Measurements from ENCODE around the gene MPG.
"Not testable (repeated sequence)": the region's sequence is repeated elsewhere in the genome, so short reads cannot be mapped to it uniquely, and the experiment has no call there.

MPG gene

DNA sequence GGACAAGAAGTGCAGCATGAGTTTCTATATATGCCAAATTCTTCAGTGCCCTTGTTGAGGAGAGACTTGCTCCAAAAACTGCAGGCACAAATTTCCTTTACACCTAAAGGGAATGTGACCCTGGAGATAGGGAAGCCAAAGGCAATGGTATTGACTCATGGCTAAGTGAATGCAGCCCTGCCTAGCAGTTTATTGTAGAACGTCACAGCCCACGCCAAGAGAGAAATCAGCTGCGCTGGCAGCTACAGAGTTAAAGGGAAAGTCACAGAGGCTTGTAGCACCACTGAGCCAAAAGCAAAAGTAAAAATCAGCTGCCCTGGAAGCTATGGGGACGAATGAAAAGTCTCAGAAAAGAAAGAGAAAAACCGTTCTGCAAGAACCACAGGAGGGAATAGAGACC, 34.7 kb upstream of the MPG start:
- TF ChIP-seq, protein P1, sequence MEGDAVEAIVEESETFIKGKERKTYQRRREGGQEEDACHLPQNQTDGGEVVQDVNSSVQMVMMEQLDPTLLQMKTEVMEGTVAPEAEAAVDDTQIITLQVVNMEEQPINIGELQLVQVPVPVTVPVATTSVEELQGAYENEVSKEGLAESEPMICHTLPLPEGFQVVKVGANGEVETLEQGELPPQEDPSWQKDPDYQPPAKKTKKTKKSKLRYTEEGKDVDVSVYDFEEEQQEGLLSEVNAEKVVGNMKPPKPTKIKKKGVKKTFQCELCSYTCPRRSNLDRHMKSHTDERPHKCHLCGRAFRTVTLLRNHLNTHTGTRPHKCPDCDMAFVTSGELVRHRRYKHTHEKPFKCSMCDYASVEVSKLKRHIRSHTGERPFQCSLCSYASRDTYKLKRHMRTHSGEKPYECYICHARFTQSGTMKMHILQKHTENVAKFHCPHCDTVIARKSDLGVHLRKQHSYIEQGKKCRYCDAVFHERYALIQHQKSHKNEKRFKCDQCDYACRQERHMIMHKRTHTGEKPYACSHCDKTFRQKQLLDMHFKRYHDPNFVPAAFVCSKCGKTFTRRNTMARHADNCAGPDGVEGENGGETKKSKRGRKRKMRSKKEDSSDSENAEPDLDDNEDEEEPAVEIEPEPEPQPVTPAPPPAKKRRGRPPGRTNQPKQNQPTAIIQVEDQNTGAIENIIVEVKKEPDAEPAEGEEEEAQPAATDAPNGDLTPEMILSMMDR (IDR thresholded peaks at IDR 0.05; ENCODE audit: low read length, missing control alignments), result no peak
- H3K4me3 ChIP-seq (replicated peaks; ENCODE audit: low read depth, low read length), result no peak overlapping the region
- no peak for DNase-seq (ENCODE audit: low read depth)

DNA sequence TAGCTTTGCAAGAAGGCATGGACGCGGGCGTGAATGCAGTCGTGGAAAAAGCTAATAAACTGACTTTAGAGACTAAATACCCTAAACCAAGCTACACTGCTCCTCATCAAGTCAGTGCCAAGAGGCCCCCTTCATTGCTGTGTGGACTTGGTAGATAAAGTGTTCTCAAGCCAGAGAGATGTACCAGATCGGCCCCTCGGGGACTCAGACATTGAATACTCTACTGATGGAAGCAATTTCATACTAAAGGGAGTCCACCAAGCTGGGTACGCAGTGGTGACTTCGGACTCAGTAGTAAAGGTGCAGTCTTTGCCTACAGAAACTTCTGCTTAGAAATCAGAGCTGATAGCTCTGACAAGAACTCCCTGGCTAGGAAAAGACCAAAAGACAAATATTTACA, 33.4 kb upstream of the MPG start:
- H3K4me3 ChIP-seq (replicated peaks; ENCODE audit: low read depth, low read length), result no peak overlapping the region
- DNase-seq (ENCODE audit: low read depth), result no peak
- TF ChIP-seq, protein P1 (IDR thresholded peaks at IDR 0.05; ENCODE audit: low read length, missing control alignments), result no peak

DNA sequence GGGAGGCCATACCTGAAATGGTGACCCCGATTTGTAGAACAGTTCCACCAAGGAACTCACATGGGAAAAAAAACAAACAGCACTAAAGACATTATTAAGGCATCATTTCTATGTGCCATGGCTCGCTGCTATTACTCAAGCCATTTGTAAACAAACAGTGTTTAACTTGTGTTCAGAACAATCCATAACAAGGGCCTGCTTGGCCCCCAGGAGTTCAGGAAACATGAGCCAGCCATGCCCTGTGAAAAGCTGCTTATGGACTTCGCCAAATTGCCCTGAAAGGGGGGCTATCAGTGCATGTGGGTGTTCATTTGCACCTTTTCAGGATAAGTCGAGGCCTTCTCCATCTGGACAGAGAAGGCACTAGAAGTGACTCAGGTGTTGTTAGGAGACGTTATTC, 32.6 kb upstream of the MPG start:
- DNase-seq (ENCODE audit: low read depth), result no peak
- H3K4me3 ChIP-seq (replicated peaks; ENCODE audit: low read depth, low read length), result no peak overlapping the region
- TF ChIP-seq, protein P1 (IDR thresholded peaks at IDR 0.05; ENCODE audit: low read length, missing control alignments), result no peak

DNA sequence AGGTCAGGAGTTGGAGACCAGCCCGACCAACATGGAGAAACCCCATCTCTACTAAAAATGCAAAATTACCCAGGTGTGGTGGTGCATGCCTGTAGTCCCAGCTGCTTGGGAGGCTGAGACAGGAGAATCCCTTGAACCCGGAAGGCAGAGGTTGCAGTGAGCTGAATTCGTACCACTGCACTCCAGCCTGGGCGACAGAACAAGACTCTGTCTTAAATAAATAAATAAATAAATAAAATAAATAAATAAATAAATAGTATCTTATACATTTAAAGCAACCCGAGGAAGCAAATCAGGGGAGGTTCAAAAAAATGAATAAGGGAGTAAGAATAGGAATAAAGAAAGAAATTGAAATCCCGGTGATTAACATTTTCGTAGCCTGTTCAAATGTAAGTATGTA, 31.5 kb upstream of the MPG start:
- H3K4me3 ChIP-seq (replicated peaks; ENCODE audit: low read depth, low read length); DNase-seq (ENCODE audit: low read depth): not testable (repeated sequence)

DNA sequence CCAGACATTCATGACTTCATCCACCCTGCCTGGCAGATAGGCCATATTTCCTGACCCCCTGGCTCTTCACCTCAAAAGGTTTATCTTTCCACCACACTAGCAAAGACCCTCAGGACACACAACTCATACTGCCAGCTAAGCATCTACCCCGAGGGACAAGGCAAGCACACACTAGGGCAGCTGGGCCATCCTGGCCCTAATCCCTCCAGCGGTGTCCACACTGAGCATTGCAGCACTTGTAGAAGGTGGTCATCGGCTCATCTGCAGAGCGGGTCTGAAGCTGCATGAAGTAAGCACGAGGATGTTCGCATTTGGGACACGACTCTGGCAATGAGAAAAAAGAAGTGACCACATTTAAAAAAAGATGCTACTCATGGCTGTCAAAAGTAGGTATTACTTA, 30.8 kb upstream of the MPG start:
- H3K4me3 ChIP-seq (replicated peaks; ENCODE audit: low read depth, low read length), result no peak overlapping the region
- TF ChIP-seq, protein P1 (IDR thresholded peaks at IDR 0.05; ENCODE audit: low read length, missing control alignments), result no peak
- no peak for DNase-seq (ENCODE audit: low read depth)

DNA sequence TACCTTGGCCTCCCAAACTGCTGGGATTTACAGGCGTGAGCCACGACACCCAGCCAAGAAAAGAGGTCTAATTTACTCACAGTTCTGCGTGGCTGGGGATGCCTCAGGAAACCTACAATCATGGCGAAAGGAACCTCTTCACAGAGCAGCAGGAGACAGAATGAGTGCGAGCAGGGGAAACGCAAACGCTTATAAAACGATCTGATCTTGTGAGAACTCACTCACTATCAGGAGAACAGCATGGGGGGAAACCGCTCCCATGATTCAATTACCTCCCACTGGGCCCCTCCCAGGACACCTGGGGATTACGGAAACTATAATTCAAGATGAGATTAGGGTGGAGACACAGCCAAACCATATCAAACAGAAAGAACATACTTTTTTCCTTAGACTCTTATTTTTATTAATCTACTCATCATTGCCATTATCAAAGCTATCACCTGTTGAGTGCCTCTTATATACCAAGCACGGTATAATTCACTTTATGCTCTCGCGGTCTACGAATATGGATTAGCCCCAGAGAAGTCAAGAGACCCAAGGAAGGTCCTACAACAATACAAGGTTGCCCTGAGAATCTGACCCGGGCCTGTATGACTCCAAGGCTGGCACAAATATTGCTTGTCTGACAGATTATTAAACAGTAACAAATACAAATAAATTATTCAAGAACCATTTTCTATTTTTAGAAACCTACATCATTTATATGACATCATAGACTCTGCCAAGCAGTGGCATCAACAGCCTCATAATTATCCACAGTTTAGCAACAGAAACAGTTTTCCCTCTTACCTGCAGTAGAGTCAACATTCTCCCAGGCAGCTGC, 27.0 kb upstream of the MPG start:
- TF ChIP-seq, protein P1 (IDR thresholded peaks at IDR 0.05; ENCODE audit: low read length, missing control alignments), result no peak
- no peak for DNase-seq (ENCODE audit: low read depth)
- H3K4me3 ChIP-seq (replicated peaks; ENCODE audit: low read depth, low read length), result no peak overlapping the region

DNA sequence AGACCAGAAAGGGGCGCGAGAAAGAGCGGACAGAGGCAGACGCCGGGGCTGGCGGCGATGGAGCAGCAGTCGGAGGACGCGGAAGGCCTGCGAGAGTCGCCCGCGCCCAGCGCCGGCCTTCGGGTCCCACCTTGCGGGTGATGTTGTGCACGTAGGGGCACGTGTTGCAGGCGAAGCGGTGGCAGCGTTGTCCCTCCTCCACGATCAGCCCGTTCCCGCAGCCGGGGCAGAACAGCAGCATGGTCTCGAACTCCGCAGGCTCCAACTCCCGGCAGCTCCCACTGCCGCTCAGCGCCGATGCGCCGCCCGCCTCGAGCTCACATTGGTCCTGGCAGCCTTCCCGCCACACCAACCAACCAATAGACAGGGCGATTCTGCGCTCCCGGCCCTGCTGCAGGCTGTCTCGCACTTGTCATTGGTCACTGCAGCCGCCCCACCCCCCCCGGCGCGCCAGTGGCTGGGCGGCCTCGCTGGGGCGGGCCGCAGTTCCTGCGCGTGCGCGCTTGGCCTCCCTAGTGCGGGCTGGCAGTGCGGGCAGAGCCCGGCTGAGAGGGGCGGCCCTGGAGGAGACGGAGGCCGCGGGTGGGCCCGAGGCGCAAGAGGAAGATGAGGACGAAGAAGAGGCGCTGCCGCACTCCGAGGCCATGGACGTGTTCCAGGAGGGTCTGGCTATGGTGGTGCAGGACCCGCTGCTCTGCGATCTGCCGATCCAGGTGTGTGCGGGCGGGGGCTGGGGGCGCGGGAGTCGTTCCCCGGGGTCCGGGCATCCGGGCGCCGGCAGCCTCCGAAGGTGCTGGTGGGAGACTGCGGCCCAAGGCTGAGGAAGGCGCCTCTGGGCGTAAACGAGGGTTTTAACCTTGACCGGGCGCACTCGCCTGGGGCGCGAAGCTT, 24.4 kb upstream of the MPG start, which contains the start of the genes POLR3K and SNRNP25:
Gene POLR3K (minus strand): TSS at position 263 of the 891 bp plus-strand sequence. CDS start 22 bp downstream, at position 241.
Gene SNRNP25 (plus strand): TSS at position 483 of the 891 bp plus-strand sequence. CDS start 189 bp downstream, at position 672.
- TF ChIP-seq, protein P1 (IDR thresholded peaks at IDR 0.05; ENCODE audit: low read length, missing control alignments), result no peak
- H3K4me3 ChIP-seq (replicated peaks; ENCODE audit: low read depth, low read length), result peak within 1 kb of the TSS; percentile 80
- DNase-seq (ENCODE audit: low read depth), result peak; percentile 98
